ENCODE data around the gene B4GALT5.
A peak's percentile ranks its signal among the peaks of the same experiment; 100 is the strongest.

The B4GALT5 gene

GRCh38 chr20:49644980-49645565 lies 68.6 kb downstream of the B4GALT5 start:
- no peak for TF ChIP-seq CTCF (IDR thresholded peaks at IDR 0.05; ENCODE audit: low read length, missing control alignments)
- no peak overlapping the region for H3K4me3 ChIP-seq (replicated peaks; ENCODE audit: low read depth, low read length)
- peak; percentile 49 for DNase-seq (ENCODE audit: low read depth)

GRCh38 chr20:49642816-49643215 lies 70.9 kb downstream of the B4GALT5 start:
- no peak for TF ChIP-seq CTCF (IDR thresholded peaks at IDR 0.05; ENCODE audit: low read length, missing control alignments)
- DNase-seq (ENCODE audit: low read depth), result no peak
- H3K4me3 ChIP-seq (replicated peaks; ENCODE audit: low read depth, low read length), result no peak overlapping the region

GRCh38 chr20:49641683-49642656 lies 71.7 kb downstream of the B4GALT5 start:
- no peak for TF ChIP-seq CTCF (IDR thresholded peaks at IDR 0.05; ENCODE audit: low read length, missing control alignments)
- H3K4me3 ChIP-seq (replicated peaks; ENCODE audit: low read depth, low read length), result no peak overlapping the region
- no peak for DNase-seq (ENCODE audit: low read depth)

- H3K4me3 ChIP-seq (replicated peaks; ENCODE audit: low read depth, low read length), result no peak overlapping the region
- no peak for TF ChIP-seq CTCF (IDR thresholded peaks at IDR 0.05; ENCODE audit: low read length, missing control alignments)
- DNase-seq (ENCODE audit: low read depth), result no peak
Observed at GRCh38 chr20:49637046-49637637, 76.5 kb downstream of the B4GALT5 start.

GRCh38 chr20:49636447-49636846 lies 77.2 kb downstream of the B4GALT5 start:
- no peak for DNase-seq (ENCODE audit: low read depth)
- no peak for TF ChIP-seq CTCF (IDR thresholded peaks at IDR 0.05; ENCODE audit: low read length, missing control alignments)
- H3K4me3 ChIP-seq (replicated peaks; ENCODE audit: low read depth, low read length), result no peak overlapping the region

GRCh38 chr20:49635866-49636265 lies 77.8 kb downstream of the B4GALT5 start:
- no peak for DNase-seq (ENCODE audit: low read depth)
- TF ChIP-seq CTCF (IDR thresholded peaks at IDR 0.05; ENCODE audit: low read length, missing control alignments), result no peak
- H3K4me3 ChIP-seq (replicated peaks; ENCODE audit: low read depth, low read length), result no peak overlapping the region
